ENCODE data around the gene PPIE.

The PPIE gene

DNA sequence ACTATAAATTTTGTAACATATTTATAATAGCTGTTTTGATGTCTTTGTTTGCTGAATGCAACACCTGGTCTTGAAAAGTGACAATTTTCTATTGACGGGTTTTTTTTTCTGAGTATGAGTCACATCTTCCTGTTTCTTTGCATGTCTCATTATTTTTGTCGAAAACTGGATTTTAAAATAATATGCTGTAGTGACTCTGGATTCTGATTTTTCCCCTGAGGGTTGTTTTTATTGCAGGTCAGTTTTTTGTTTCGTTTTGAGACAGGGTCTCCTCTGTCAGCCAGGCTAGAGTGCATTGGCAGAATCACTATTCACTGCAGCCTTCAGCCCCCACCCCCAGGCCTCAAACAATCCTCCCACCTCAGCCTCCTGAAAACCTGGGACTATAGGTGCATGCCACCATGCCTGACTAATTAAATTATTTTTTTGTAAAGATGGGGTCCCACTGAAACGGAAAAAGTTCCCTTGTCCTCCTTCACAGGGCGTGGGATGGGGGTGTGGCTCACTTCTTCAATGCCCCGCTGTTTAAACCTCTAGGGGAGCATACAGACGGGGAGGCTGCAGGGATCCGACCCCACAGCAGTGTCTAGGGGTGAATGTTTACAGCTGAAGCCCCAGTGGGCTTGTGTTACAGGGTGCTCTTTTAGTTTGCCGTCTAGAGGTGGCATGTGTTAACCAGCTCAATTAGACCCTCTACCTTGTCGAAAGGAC, 11.3 kb upstream of the PPIE start:
- TF ChIP-seq, protein P1, sequence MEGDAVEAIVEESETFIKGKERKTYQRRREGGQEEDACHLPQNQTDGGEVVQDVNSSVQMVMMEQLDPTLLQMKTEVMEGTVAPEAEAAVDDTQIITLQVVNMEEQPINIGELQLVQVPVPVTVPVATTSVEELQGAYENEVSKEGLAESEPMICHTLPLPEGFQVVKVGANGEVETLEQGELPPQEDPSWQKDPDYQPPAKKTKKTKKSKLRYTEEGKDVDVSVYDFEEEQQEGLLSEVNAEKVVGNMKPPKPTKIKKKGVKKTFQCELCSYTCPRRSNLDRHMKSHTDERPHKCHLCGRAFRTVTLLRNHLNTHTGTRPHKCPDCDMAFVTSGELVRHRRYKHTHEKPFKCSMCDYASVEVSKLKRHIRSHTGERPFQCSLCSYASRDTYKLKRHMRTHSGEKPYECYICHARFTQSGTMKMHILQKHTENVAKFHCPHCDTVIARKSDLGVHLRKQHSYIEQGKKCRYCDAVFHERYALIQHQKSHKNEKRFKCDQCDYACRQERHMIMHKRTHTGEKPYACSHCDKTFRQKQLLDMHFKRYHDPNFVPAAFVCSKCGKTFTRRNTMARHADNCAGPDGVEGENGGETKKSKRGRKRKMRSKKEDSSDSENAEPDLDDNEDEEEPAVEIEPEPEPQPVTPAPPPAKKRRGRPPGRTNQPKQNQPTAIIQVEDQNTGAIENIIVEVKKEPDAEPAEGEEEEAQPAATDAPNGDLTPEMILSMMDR (IDR thresholded peaks at IDR 0.05; ENCODE audit: extremely low read depth, insufficient read depth, missing control alignments), result no peak
- in situ Hi-C loops (cut with MboI; ENCODE audit: low pct_unique_long_range_greater_than_20kb, low sequenced_read_pairs, unreplicated experiment), result no loop called here
- DNase-seq (ENCODE audit: low spot score), result peak; percentile 43

DNA sequence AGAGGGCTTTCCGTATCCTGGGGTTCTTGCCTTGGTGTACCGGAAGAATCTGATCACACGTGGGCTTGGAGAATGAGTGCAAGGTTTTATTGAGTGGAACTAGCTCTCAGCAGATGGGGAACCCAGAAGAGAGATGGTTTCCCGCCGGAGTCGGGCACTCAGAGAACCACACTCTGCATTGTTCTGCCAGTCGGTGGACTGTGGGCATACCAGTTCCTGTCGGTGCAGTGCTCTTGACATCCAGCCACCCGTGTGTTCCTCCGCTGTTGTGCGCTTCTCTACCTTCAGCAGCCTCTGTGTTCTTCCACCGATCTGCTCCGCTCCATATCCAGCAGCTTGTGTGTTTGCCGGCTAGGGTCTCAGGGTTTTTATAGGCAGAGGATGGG, 10.8 kb upstream of the PPIE start:
- in situ Hi-C loops (cut with MboI; ENCODE audit: low pct_unique_long_range_greater_than_20kb, low sequenced_read_pairs, unreplicated experiment), result no loop called here
- no peak for DNase-seq (ENCODE audit: low spot score)
- TF ChIP-seq, protein P1 (IDR thresholded peaks at IDR 0.05; ENCODE audit: extremely low read depth, insufficient read depth, missing control alignments), result no peak

GRCh38 chr1:39729030-39729429, 9.7 kb upstream of the PPIE start:
- TF ChIP-seq, protein P1 (IDR thresholded peaks at IDR 0.05; ENCODE audit: extremely low read depth, insufficient read depth, missing control alignments), result no peak
- in situ Hi-C loops (cut with MboI; ENCODE audit: low pct_unique_long_range_greater_than_20kb, low sequenced_read_pairs, unreplicated experiment), result no loop called here
- no peak for DNase-seq (ENCODE audit: low spot score)

DNA sequence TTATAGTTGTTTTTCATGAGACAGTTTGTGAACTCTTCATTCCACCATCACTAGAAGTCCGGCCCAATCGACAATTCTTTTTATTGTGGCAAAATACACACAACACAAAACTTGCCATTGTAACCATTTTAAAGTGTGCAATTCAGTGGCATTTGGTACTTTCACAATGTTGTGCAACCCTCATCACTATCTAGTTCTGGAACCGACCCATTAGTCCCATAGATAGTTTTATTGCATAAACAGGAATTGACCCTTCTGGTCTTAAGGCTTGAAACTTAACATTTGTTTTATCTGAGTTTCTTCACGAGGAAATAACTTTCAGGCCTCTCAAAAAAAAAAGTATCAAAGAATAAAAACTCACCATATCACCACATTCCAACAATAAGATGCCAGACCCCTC, 8.8 kb upstream of the PPIE start:
- in situ Hi-C loops (cut with MboI; ENCODE audit: low pct_unique_long_range_greater_than_20kb, low sequenced_read_pairs, unreplicated experiment), result no loop called here
- TF ChIP-seq, protein P1 (IDR thresholded peaks at IDR 0.05; ENCODE audit: extremely low read depth, insufficient read depth, missing control alignments), result no peak
- no peak for DNase-seq (ENCODE audit: low spot score)

- TF ChIP-seq, protein P1 (IDR thresholded peaks at IDR 0.05; ENCODE audit: extremely low read depth, insufficient read depth, missing control alignments), result no peak
- no peak for DNase-seq (ENCODE audit: low spot score)
- in situ Hi-C loops (cut with MboI; ENCODE audit: low pct_unique_long_range_greater_than_20kb, low sequenced_read_pairs, unreplicated experiment), result no loop called here
Measured at GRCh38 chr1:39732730-39733129, 6.0 kb upstream of the PPIE start.

- in situ Hi-C loops (cut with MboI; ENCODE audit: low pct_unique_long_range_greater_than_20kb, low sequenced_read_pairs, unreplicated experiment), result no loop called here
- DNase-seq (ENCODE audit: low spot score), result no peak
- TF ChIP-seq, protein P1 (IDR thresholded peaks at IDR 0.05; ENCODE audit: extremely low read depth, insufficient read depth, missing control alignments), result no peak
Measured at GRCh38 chr1:39733161-39733560, 5.5 kb upstream of the PPIE start.
